Measurements from ENCODE around the gene DDX47.
"Not testable (repeated sequence)": the region's sequence is repeated elsewhere in the genome, so short reads cannot be mapped to it uniquely, and the experiment has no call there.

DDX47 gene

DNA sequence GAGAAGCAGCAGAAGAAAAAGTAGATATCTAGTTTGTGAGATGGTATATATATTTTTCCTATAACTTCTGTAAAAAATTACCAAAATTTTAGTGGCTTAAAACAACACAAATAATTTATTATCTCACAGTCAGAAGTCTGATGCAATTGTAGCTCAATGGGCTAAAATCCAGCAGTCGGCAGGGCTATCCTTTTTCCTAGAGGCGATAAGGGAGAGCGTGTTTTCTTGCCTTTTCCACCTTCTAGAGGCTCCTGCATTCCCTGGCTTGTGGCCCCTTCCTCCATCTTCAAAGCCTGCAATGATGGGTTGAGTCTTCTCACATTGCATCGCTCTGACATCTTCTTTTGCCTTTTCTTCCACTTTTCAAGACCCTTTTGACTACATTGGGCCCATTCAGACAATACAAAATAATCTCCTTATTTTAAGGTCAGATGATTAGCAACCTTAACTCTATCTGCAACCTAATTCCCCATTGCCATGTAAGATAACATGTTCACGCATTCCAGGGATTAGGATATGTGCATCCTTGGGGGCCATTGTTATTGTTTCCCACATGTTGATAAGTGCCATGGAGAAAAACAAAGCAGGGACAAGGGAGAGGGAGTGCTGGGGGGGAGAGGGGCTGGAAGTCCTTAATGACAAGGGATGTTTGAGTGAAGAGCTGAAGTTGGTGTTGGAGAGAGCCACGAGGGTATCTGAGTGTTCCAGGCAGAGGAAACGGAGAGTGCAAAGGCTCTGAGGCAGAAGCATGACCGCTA, 13.8 kb upstream of the DDX47 start:
- no peak overlapping the region for H3K4me3 ChIP-seq (ENCODE audit: low read depth, low read length)
- TF ChIP-seq, protein P1, sequence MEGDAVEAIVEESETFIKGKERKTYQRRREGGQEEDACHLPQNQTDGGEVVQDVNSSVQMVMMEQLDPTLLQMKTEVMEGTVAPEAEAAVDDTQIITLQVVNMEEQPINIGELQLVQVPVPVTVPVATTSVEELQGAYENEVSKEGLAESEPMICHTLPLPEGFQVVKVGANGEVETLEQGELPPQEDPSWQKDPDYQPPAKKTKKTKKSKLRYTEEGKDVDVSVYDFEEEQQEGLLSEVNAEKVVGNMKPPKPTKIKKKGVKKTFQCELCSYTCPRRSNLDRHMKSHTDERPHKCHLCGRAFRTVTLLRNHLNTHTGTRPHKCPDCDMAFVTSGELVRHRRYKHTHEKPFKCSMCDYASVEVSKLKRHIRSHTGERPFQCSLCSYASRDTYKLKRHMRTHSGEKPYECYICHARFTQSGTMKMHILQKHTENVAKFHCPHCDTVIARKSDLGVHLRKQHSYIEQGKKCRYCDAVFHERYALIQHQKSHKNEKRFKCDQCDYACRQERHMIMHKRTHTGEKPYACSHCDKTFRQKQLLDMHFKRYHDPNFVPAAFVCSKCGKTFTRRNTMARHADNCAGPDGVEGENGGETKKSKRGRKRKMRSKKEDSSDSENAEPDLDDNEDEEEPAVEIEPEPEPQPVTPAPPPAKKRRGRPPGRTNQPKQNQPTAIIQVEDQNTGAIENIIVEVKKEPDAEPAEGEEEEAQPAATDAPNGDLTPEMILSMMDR (IDR thresholded peaks at IDR 0.05; ENCODE audit: insufficient read depth, low read length, missing control alignments), result no peak
- POLR2A ChIA-PET, result no interaction called here
- no peak for DNase-seq (ENCODE audit: low read depth, low spot score)
- CTCF ChIA-PET, result interaction anchor here (1.9 to 7.1 kb wide), 3 partner anchors 11 to 117 kb away, joined by 6 to 64 read pairs (median 8); no protein-coding TSS in a partner anchor

DNA sequence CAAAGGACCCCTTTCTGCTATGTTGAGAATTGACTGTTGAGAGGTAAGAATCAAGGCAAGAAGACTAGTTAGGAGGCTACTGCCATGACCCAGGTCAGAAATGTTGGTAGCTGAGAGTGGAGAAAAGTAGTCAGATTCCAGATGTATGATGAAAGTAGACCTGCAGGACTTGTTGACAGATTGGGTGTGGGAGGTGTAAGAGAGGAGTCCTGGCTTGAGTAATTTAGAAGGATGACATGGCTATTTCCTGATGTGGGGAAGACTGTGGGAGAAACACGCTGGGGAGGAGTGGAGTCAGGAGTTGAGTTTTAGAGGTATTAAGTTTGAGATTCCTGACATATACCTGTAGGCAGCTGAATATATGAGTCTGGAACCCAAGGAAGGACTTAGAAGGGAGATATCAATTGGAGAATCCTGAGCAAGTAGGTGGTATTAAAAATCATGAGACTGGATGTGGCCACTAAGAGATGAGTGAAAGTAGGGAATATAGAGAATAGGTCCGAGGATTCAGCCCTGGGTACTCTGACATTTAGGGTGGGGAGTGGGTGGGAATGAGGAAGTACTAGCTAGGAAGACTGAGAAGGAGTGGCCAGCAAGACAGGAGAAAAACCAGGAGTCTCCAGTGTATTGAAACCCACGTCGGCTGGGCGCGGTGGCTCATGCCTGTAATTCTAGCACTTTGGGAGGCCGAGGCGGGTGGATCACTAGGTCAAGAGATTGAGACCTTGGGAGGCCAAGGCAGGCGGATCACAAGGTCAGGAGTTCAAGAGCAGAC, 12.6 kb upstream of the DDX47 start:
- ChIA-PET CTCF (interaction anchor here (2.2 to 7.1 kb wide), 2 partner anchors 10 to 12 kb away, joined by 6 to 64 read pairs; no protein-coding TSS in a partner anchor), POLR2A (no interaction called here)
- TF ChIP-seq, protein P1 (IDR thresholded peaks at IDR 0.05; ENCODE audit: insufficient read depth, low read length, missing control alignments), result no peak
- no peak overlapping the region for H3K4me3 ChIP-seq (ENCODE audit: low read depth, low read length)
- no peak for DNase-seq (ENCODE audit: low read depth, low spot score)

DNA sequence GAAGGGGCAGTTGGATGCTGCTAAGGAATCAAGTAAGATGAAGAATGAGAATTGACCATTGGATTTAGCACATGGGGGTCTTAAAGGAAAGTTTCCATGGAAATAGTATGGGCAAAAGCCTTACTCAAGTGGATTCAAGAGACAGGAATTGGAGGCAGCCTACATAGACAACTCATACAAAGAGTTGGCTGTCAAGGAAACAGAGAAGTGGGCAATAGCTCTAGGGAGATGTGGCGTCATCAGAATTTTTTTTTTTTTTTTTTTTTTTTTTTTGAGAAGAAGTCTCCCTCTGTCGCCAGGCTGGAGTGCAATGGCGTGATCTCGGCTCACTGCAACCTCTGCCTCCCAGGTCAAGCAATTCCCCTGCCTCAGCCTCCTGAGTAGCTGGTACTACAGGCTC, 11.5 kb upstream of the DDX47 start:
- DNase-seq (ENCODE audit: low read depth, low spot score); POLR2A ChIA-PET; H3K4me3 ChIP-seq (ENCODE audit: low read depth, low read length): not testable (repeated sequence)
- CTCF ChIA-PET, result interaction anchor here (7.1 kb wide), 1 partner anchor 13 kb away, joined by 64 read pairs; no protein-coding TSS in a partner anchor

DNA sequence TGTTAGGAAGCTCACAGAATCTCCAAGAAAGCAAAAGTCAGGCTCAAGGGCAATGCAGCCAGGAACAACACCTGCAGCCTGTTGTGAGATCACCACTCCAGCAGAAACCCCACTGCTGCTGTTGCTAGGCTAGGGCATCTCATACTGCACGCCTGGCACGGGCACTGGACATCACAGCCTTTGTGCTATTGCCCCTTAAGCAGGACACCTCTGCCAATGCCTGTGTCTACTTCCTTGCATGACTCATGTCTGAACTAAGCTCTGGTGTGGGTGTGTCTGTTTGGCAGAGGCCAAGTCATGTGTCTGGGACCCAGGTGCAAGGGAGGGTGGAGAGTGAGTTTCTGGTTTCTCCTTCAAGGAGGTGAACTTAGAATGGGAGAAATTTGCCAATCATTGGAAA, 10.0 kb upstream of the DDX47 start:
- no peak for DNase-seq (ENCODE audit: low read depth, low spot score)
- ChIA-PET POLR2A (no interaction called here), CTCF (interaction anchor here (1.2 to 3.5 kb wide), 4 partner anchors 10 to 113 kb away, joined by 3 to 26 read pairs (median 15); partner anchors contain the start of gene DDX47)
- H3K4me3 ChIP-seq (ENCODE audit: low read depth, low read length), result no peak overlapping the region
- TF ChIP-seq, protein P1 (IDR thresholded peaks at IDR 0.05; ENCODE audit: insufficient read depth, low read length, missing control alignments), result no peak

DNA sequence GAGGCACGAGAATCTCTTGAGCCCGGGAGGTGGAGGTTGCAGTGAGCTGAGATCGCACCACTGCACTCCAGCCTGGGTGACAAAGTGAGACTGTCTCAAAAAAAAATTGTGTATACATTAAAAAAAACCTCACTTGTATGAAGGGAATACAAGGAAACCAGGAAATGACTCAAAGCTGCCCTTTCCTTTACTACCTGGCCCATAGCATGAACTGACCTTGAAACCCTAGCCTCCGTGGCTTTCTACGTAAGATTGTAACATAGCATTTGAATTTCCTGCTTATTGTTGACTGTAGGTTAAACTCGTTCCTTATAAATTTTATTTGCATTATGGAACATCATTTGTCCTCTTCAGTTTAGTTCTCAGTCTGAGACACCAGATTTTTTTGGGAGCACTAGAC, 9.1 kb upstream of the DDX47 start:
- no peak overlapping the region; the same call in 1 of the 2 replicates for H3K4me3 ChIP-seq (ENCODE audit: low read depth, low read length)
- CTCF ChIA-PET, result interaction anchor here (1.2 to 3.5 kb wide), 4 partner anchors 9 to 112 kb away, joined by 3 to 26 read pairs (median 15); partner anchors contain the start of gene DDX47
- POLR2A ChIA-PET, result interaction anchor here (0.6 kb wide), 1 partner anchor 82 kb away, joined by 3 read pairs; no protein-coding TSS in a partner anchor
- TF ChIP-seq, protein P1 (IDR thresholded peaks at IDR 0.05; ENCODE audit: insufficient read depth, low read length, missing control alignments), result no peak
- DNase-seq (ENCODE audit: low read depth, low spot score), result no peak

DNA sequence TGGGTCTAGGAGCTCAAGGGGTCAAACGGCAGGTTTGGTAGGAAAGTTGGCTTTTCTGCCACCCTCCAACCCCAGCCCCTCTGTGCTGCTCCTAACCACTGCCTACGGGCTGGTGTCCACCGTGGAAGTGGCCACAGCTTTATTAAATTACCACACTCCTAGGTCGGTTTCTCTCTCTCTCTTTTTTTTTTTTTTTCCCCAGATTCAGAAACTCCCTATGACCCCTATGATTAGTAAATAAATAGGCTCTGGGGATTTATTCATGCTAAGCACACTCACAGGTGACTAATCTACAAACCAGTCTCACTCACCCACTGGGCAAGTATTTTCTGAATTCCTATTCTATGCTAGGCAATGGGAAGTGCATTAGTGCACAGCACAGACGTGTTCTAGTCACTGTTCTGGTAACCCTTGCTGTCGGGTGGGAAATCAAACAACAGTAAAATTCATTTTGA, 8.7 kb upstream of the DDX47 start:
- peak; percentile 79 for DNase-seq (ENCODE audit: low read depth, low spot score)
- TF ChIP-seq, protein P1 (IDR thresholded peaks at IDR 0.05; ENCODE audit: insufficient read depth, low read length, missing control alignments), result no peak
- H3K4me3 ChIP-seq (ENCODE audit: low read depth, low read length), result no peak overlapping the region; the same call in 1 of the 2 replicates
- CTCF ChIA-PET, result interaction anchor here (1.2 to 3.5 kb wide), 3 partner anchors 9 to 16 kb away, joined by 3 to 26 read pairs (median 25); partner anchors contain the start of gene DDX47
- POLR2A ChIA-PET, result interaction anchor here (0.6 kb wide), 2 partner anchors 14 to 82 kb away, joined by 3 read pairs; no protein-coding TSS in a partner anchor
